DMS 273 (cell line): ENCODE results near the gene KDM6A.
"Not testable (repeated sequence)": the region's sequence is repeated elsewhere in the genome, so short reads cannot be mapped to it uniquely, and the experiment has no call there.

Experiments used
- DNase-seq: peaks from one replicate; lab custom pipeline; 2025; ENCODE audit not compliant: unreplicated experiment; lab: John Stamatoyannopoulos, UW

Gene KDM6A

GRCh38 chrX:44957848-44958247, 84.9 kb downstream of the KDM6A start:
- DNase-seq: no peak

- DNase-seq: no peak
These were observed 85.5 kb downstream of the KDM6A start for GRCh38 chrX:44958480-44958879.

- DNase-seq: no peak
These were observed 89.0 kb downstream of the KDM6A start for GRCh38 chrX:44961817-44962607.

- no peak for DNase-seq
These were observed 90.0 kb downstream of the KDM6A start for GRCh38 chrX:44962944-44963343.

DNA sequence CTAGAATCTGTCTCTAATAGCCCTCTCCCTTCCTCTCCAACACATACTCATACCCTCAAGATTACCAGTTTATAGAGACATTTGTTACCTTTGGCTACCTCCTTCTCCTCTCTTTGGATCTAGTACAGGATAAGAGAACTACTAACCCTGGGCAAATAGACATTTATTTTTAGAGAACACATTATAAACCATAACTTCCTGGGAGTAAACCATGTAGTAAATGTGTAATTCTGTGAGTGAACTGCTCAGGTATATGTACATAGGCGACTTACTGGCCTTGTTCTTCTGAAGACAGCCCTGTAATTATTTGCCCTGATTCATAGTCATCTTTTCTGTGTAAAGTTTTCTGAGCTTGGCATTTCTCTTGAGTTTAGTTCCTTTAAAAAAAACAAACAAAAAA, 94.2 kb downstream of the KDM6A start:
- DNase-seq: no peak

DNA sequence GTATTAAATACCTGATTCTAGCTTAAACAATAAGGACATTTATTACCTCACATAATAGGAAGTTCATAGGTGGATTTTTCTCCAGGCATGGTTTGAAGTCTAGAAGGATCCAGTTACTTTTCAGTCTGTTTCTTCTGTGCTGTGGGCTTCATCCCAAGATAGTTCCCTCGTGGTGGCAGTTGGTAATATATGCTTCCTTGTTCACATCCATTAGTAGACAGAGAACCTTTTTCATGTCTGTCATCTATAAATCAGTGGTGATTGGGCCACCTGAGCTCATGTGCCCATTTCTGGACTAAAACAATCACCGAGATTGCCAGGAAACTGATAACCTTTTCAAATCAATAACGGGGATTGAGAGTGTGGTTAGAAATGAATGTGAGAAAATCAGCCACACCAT, 97.7 kb downstream of the KDM6A start:
- DNase-seq: no peak

GRCh38 chrX:44971674-44972073, 98.7 kb downstream of the KDM6A start:
- DNase-seq: no peak

DNA sequence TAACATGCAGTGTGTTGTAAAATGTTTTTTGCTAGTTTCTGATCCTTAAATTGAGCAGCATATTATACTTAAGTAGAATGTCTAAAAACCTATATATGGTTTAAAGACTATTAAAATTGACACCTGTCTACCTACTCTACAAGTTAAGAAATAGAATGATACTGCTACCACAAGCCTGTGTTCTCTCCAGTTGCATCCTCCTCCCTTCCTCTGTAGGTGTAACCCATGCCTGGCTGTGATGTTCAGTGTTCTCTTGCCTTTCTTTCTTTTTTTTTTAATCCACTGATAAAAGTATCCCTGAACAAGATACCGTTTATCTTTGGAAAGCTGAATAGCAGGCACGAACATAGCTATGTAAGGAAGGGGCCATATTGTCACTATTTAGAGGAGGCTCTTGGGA, 99.1 kb downstream of the KDM6A start:
- DNase-seq: no peak

- no peak for DNase-seq
These were observed 100.5 kb downstream of the KDM6A start for GRCh38 chrX:44973420-44973932.

- no peak for DNase-seq
These were observed 101.5 kb downstream of the KDM6A start for GRCh38 chrX:44974451-44974850.

GRCh38 chrX:44975666-44976263, 102.8 kb downstream of the KDM6A start:
- DNase-seq: no peak

DNA sequence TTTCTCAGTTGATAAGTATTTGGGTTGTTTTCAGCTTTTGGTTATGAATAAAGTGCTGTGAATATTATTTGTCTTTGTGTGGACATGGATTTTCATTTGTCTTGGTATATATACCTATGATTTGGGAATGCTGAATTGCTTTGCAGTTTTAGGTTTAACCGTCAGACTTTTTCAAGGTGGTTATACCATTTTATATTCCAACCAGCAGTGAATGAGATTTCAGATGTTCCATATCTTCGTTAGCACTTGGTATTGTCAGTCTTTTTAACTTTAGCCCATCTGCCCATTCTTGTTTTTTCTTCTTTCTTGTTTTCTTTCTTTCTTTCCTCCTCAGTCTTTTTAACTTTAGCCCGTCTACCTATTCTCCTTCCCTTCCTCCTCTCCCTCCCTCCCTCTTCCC, 106.0 kb downstream of the KDM6A start:
- no peak for DNase-seq

GRCh38 chrX:44980403-44980802, 107.4 kb downstream of the KDM6A start:
- no peak for DNase-seq

DNA sequence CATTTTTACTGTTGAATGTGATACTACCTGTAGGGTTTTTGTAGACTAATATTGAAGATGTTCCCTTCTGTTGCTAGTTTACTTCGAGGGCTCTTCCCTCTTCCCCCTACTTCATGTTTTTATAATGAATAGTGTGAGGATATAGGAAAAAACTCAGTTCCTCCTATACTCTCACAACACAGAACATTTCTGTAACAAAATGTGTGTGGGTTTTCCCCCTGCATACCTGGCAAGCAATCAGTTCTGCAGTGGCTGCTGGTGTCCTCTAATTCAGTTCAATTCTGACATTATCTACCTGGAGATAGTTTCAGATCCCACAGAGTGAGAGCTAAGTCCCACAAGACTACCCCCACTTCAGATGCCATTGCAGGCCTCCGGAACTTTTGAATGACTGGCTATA, 107.9 kb downstream of the KDM6A start:
- no peak for DNase-seq

DNA sequence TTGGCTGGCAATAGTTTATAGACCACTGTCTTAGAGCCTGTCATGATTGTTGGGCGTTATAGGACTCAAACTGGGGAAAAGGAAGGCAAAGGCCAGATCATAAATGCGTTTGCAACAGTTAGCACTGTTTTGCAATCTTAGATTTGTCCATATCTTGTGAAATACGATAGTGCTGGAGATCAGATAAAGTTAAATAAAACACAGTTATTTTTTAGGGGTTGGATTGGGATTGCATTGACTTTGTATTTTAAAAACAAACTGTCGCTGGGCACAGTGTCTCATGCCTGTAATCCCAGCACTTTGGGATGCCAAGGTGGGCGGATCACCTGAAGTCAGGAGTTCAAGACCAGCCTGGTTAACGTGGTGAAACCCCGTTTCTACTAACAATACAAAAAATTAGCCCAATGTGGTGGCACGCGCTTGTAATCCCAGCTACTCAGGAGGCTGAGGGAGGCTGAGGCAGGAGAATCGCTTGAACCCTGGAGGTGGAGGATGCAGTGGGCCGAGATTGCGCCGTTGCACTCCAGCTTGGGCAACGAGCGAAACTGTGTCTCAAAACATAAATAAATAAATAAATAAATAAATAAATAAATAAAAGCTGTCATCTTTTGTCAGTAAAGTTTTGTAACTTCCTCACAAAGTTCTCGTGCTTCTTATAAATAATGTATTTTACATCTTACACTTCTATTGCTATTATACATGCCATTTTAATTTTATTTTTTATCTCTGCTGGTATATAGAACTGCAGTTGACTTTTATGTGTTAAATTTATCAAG, 117.2 kb downstream of the KDM6A start:
- DNase-seq: no peak

DNA sequence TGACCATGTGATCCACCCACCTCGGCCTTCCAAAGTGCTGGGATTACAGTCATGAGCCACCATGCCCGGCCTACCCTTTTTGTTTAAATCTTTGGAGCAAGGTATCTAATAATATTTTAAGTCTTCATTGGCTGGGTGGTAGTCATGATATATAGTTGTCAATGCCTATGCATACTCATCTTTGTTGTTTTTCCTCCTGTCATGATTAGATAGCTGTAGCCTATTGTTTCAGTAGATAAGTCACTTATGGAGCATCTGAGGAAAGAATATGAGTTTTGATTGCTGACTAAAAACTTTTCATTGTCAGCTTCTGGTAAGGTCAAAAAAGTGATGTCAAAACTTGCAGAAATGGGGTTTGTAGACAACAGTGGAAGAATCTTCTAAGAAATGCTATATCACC, 119.8 kb downstream of the KDM6A start:
- no peak for DNase-seq

- no peak for DNase-seq
These were observed 123.3 kb downstream of the KDM6A start for GRCh38 chrX:44996277-44996676.

GRCh38 chrX:44997282-44997812, 124.4 kb downstream of the KDM6A start:
- DNase-seq: no peak

DNA sequence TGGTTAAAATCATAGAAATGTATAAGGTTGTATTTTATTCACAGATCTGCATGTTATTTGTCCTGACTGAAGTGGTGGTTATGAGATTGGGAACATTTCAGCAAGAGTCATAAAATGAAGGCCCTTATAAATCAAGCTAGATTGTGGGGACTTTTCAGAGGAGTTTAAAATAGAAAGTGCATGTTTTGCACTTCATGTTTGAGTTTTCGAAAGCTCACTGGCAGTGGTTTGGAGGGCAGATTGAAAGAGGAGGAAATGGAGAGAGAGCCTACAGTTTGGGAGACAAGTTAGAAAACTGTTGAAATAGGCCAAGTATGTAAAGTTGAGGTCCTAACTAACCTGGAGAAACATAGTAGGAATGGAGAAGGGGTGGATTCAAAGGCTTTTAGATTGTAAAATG, 124.9 kb downstream of the KDM6A start:
- no peak for DNase-seq

GRCh38 chrX:44999237-44999636, 126.2 kb downstream of the KDM6A start:
- DNase-seq: not testable (repeated sequence)

DNA sequence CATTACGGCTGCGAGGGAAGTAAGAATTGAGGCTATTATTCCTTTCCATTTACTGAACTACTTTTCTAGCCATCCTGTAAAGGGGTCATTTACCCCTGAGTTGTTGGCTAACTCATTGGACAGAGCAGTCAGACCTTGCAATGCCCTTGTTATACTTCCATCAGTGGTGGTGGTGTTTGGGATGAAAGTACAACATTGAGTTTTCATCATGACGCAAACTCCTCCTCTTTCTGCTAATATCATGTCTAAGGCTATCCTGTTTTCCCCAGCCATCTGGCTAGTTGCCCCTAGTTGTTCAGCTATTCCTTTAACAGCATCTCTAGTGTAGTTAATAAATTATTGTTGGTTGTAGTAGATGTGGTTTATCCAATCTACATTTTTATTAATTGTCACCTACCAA, 126.9 kb downstream of the KDM6A start:
- DNase-seq: not testable (repeated sequence)

DNA sequence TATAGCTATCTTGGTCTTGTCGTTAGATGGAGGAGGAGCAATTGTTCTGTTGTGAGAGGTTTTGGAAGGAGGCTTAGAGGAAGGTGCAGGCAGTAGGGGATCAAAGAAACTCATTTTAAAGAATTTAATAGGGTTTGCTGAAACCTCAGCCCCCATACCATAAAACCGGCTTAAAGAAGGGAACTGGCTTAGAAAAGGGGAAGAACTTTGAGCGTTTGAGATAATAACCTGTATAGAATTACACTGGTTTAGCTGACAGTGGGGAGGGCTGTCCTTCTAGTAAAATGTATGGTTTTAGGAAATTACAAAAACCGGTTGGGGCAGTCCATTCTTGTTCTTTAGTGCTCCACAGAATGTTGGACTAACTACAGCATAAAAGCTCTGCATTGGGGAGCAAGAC, 128.1 kb downstream of the KDM6A start:
- no peak for DNase-seq
